HG02973 (cell line): ENCODE results near the gene LRP2BP.
"Not testable (repeated sequence)": the region's sequence is repeated elsewhere in the genome, so short reads cannot be mapped to it uniquely, and the experiment has no call there.

Source experiments
- ATAC-seq: cut with Tn5 transposase; IDR thresholded peaks from one replicate; pipeline ENCODE4 v1.9.1; 2021; ENCODE audit warnings: moderate library complexity; ENCODE audit not compliant: unreplicated experiment

Gene LRP2BP

DNA sequence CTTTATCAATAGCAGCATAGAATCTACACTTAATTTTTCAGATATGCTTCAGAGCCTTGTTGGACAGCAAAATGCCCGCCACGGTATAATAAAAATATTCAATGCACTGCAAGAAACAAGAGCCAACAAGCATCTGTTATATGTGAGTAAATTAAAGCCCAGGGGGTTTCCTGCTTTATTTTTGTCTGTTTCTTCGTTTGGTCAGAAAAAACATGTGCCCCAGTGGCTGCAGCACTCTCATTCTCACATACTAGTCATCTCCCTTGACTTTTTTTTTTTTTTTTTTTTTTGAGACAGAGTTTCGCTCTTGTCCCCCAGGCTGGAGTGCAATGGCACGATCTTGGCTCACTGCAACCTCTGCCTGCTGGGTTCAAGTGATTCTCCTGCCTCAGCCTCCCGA is 33.2 kb downstream of the LRP2BP start:
- not testable (repeated sequence) for ATAC-seq

DNA sequence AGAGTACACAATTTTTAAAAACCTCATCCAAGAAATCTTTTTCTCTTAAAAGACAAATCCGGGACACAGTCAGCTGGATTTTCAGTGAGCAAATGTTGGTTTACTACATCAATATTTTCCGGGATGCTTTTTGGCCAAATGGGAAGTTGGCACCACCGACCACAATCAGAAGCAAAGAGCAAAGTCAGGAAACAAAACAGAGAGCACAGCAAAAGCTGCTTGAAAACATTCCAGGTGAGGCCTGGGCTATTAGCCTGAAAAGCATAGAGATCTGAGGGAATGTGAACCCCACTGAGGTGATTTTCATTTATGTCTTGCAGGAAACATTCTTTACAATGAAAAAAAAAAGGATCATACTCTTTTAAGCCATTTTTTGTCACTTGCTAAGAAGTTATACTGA is 33.9 kb downstream of the LRP2BP start:
- ATAC-seq = no peak

DNA sequence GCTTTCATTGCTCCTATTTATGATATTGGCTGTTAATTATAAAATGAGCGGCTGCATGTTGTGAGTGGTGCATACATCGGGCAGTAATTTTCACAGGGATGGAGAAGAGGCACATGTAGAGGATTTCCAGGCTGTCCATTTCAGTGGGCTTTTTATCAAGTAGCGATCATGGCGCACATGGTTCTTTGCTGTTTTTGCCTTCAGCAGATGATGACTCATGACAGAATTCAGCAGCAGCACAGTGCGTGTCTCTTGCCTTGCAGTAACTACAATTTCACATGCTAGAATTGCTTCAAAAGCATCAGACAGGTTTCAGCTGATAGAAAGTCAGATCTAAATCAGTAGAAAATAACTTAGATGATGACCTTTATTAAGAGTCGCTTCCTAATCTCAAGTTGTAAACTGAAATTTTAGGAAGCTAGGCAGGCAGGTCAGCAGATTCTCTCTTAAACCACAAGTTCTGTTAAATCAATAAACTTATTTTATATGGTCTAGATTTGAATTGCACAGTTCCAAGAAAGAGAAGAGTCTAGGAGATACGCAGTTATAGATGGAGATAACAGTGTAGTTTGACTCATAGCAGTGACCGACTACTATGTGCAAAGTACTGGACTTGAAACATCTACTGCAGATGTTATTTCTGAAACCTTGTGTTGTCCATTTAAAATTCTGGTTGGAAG is 35.8 kb downstream of the LRP2BP start:
- ATAC-seq = no peak

DNA sequence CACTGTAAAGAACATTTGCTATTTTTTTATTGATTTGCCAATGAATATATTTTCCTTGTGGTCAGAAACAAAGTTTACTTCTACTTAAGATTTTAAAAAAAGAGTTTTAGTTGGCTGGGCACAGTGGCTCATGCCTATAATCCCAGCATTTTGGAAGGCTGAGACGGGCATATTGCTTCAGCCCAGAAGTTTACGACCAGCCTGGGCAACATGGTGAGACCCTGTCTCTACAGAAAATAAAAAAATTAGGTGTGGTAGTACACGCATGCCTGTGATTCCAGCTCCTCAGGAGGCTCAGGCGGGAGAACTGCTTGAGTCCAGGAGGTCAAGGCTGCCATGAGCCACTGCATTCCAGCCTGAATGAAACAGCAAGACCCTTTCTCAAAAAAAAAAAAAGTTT is 36.8 kb downstream of the LRP2BP start:
- ATAC-seq = no peak

DNA sequence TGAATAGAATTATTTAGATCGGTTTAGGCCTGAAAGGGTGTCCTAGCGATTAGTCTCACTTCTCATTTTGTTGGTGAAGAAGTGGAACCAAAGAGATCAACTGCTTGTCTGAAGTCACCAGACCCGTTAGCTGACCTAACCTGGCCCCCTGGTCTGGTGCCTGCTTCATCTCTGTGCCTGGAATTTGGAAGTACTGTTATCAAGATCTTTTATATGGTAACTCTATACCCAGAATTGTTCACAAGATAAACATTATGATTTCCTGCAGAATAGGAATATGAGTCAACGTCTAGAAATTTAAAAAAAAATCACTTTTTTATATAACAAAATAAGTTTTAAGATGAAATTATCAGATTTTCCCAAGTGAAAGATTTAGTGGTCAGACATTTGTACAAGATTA is 37.2 kb downstream of the LRP2BP start:
- ATAC-seq = no peak

DNA sequence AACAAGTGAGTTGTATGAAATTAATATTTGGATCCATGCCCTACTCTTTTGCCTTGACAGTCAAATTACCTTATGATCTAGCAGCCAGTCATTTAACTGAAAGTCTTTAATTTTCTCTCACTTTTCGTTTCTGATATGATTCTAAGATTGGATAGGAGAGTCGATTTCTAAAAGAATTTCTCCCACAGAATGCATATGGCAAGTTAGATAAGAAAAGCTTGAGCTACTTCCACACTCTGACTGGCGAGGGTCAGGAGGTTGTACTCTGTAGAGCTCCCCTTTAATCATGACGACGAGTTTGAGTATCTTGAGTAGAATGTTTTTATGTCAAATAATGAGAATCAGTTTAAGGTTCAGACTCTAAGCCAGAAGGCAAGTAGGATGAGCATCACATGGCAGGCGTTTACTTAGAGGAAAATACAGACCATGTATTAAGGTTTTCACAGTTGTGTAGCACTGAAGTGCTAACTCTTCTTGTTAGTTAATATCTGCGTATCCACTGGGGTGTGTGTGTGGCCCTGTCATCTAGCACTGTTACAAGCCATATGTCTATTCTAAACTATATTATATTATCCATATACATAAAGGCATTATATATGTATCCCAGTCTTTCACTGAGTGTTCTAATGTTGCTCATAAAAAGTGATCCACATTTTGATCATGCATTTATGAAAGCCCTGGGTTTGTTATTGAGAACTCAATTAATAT is 37.8 kb downstream of the LRP2BP start:
- ATAC-seq = no peak

DNA sequence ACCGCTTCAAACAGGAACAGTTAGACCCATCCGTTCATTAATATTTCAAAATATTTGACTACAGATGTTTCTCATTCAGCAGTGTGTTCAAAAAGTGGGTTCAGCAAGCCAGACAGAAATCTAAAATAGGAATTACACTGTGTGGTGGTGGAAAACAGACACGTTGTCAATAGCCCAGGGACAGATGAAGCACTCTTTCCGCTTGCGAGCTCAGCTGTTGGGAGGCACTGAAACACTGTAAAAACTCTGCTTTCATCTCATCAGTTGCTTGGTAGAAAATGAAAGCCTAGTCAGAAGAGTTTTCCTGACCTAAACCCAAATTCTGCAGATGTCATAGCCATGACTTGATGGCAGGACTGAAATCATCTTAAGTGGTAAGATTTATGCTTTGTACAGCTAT is 38.5 kb downstream of the LRP2BP start:
- ATAC-seq = no peak

DNA sequence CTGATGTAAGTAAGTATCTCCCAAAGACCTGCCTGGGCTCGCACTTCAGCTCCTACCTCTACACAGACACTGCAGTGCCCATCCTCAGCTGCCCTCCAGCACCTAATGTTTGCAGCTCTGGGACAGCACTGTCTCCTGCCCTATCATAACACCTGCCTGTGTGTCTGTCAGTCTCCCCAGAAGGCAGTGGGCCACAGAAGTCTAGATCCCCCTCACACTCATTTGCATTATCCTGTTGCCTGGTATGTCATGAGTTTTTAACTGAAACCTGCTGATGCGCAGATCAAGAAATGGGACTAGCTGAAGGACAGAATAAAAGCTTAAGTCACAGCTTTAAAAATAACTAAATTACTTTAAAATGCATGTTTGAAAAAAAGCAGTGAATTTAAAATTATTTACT is 43.0 kb downstream of the LRP2BP start:
- no peak for ATAC-seq

DNA sequence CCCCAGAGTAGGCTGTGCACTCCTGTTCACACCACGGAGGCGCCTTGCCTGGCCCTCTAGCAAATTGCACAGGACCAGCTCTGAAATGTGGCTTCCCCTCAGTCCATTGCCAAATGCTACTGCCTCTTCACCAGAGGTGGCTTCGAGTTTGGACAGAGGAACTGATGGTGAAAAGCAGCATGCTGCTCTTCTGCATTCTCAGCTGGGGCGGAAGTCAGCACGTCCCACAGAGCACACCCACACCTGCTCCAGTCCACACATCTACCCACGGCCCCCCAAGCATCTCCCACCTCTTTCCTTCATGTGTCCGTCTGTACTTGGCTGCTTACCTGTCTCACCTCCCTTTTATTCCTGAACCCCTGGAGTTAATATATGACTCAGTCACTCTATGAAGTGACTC is 43.5 kb downstream of the LRP2BP start:
- no peak for ATAC-seq

DNA sequence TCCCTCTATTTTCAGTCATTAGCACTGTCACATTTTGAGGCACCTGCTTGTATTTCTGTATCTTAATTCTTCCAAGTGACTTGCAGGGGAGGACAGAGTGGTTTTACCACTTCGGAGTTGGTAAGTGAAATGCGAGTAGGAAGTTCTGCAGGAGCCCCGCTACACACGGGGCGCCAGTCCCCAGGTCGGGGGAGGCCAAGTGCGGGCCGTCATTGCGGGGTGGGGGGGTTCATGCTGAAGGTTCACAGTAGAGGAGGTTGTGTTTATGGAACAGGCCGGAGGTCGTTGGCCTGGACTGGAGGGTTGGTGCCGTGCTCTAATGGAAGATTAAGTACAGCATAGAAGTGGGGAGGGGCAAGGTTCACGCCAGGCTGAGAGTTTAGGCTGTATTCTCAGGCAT is 44.0 kb downstream of the LRP2BP start:
- ATAC-seq = no peak

DNA sequence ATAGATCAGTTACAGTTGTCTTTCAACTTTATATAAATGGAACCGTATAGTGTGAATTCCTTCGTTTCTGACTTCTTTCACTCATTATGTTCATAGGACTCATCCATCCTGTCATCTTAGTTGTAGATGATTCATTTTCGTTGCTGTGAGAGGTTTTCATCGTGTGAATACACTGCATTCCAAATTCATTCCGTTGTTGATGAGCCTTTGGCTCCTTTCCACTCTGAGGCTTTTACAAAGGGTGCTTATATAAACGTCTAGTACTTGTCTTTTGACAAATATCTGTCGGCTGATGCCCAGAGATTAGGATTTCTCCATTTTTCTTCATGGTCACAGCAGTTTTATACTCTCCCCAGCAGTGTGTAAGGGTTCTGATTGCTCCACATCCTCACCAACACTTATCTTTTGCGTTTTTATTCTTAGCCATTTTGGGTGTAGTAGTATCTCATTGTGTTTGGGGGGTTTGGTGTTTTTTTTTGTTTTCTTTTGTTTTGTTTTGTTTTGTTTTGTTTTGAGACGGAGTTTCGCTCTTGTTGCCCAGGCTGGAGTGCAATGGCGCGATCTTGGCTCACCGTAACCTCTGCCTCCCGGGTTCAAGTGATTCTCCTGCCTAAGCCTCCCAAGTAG is 48.6 kb downstream of the LRP2BP start:
- no peak for ATAC-seq

DNA sequence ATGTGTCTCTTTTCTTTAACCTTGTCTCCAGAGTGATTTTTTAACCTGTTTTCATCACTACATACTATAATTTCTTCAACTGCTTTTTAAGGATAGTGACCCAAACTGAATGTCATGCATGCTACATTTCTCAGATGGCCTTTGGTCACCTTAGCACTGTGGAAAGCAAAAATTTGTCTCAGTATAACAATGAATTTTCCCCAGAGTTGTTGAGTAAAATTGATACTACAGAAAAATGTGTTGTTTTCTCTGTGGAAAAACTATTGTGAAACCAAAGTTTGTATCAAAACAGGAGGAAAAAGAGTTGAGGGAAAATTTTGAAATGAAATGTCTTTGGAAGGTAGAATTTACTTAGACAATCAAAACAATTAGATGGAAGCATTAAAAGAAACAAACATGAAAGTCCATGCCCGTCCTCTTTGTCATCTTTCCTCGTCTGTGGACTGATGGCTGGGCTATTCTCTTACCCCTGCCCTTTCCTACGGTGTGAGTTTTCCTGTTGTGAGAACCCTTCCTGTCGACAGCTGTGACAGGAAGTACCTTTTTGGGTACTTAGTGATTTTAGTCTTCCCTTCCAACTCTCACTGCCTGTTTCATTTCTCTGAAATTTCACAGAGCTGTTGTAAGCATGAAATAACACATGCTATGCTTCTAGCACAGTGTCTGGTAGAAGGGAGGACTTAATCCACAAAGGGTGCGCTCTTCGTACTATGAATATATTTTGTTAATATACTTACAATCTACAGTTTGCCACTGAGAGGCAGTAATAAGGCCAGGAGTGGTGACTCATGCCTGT is 50.8 kb downstream of the LRP2BP start:
- ATAC-seq = peak; percentile 52

DNA sequence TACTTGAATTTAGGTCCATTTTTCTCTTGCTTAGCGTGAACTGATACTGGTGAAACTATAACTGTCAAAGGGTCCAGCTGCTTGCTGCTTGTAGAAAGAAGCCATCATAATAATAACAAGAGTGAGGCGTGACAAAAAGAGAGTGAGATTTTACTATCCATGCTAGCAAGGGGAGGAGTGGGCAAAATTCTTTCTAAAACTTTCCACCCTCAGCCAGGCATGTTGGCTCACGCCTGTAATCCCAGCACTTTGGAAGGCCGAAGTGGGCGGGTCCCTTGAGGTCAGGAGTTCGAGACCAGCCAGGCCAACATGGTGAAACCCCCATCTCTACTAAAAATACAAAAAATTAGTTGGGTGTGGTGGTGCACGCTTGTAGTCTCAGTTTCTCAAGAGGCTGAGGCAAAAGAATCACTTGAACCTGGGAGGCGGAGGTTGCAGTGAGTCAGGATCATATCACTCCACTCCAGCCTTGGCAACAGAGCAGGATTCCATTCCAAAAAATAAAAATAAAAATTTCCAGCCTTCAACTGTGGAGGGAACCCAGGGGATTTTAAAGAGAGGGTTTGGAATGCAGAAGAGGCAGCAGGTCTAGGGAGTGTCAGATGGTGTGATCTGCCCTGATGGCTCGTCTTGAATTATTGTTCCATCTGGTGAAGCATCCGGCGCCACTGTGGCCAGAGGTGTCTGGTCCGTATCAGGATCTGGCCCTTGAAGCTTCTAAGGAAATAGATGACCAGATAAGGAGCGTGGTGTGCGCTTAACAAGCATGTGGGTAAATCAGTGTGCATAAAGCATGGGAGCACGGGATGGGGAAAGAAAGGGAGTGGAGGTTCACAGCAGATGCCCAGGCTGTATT is 51.8 kb downstream of the LRP2BP start:
- ATAC-seq = peak; percentile 60

DNA sequence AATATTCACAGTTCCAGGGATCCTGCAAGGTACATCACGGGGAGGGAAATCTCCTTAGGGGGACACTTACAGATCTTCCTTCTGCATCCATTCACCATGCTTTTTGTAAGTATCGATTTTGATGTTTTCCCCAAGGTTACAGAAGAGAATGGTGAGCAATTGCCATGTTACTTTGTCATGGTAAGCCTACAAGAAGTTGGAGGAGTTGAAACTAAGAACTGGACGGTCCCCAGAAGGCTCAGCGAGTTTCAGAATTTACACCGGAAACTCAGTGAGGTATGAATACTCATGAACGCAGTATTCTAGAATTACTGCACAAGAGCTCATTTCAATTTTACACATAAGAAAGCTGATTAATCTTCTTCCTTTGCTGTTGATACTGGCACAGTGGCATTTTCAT is 53.9 kb downstream of the LRP2BP start:
- no peak for ATAC-seq

DNA sequence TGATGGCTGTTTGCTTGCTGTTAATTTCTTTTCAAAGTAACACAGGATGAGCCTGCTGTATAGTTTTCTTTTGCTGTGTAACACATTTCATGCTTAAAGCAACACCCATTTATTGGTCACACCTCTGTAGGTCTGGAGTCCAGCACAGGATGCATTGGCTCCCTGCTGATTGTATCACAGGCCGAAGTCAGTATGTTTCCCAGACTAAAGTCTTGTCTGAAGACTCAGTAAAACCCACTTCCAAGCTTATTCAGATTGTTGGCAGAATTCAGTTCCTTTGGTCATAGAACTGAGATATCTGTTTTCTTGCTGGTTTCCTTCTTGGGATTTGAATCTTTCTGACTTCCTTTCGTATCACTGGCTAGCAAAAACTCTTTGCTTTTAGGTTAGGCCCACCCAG is 54.3 kb downstream of the LRP2BP start:
- ATAC-seq = no peak

DNA sequence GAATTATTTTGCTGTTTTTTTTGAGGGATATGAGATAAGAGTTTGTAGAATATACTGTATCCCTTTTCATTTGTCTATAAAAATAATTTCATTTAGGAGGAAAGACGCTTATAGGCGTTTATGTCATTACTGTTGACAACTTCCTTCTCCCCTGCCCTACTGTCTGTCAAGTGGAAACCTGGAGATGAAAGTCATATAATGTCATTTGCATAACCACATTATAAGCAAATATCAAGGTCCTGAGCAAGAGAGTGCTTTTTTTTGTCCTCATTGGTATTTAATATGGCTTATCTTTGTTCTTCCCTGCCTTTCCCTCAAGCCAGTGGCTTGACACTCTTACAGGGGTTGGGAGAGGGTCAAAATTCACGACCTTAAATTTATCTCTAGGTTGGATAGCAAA is 55.8 kb downstream of the LRP2BP start:
- no peak for ATAC-seq

DNA sequence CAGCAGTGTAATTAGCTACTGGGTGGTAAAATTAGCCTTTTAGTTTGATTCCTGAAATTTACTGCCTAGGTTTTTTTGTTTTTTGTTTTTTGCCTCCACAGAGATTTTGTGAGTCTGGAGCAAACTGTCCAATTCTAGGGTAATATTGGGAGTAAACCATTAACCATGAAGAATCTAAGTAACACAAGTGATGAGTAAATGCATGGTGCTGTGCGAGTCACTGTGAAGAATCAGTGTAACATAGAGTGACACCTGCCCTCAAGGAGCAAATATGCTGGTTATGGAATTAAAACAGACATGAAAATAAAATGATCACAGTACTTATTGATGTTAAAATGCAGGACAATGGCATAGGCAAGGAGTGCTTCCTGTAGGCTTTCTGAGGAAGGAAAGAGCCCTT is 60.1 kb downstream of the LRP2BP start:
- no peak for ATAC-seq

DNA sequence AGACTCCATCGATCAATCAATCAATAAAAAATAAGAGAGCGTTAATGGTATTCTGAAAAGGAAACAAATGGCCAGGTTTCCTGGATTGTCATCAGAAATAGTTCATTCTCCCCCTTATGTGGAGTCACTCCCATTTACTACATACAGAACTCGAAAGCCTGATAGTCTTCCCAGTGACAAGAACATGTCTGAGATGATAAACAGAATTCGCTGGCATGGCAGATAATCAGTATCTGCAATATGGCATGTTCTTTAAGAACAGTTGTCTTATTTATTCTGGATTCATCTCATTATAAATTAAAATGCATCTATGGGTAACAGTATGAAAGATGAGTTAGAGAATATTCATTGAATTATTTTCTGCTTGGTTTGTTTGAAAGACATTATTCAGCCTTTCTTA is 61.4 kb downstream of the LRP2BP start:
- no peak for ATAC-seq

DNA sequence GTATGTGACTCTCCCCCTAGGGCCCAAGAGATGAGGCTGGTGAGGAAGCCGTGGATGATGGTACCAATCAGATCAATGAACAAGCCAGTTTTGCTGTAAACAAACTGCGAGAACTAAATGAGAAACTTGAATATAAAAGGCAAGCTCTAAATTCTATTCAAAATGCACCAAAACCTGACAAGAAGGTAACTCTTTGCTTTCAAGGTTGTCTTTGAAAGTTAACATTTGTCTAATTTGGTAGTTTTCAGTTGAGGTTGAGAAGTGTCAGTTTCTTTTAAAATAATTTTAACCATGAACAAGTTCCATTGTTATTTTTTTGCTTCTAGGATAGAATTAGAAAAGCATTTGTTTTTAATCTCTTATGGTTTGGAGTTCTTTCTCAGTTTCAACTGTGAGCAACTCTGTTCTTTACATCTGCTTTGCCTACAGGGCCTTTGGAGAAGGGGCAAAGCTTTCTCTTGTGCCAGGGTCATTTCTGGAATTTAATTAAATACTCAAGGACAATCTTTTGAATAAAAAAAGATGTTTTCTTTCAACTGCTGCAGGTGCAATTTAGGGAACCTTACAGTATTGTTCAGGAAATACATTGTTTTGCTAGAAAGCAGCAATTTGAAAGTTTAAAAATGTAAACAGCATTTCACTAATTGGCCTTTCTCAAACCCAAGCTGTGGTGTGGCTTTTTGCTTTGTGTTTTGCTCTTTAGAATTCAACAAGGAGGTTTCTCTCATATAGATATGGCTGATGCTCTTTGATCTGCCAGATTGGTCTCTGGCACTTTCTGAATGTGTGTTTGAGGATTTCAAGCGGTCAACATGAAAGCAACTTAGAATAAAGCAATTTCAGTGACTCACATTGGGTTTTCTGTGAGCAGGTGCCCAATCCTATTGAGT is 62.9 kb downstream of the LRP2BP start:
- ATAC-seq = peak; percentile 76
